Measurements from ENCODE around the gene PEA15. TPM values are rescaled to one million over a fixed set of nuclear protein-coding genes. Genes with fewer than 3 reads are reported as not detected.

The PEA15 gene
- total and polyA plus RNA-seq, 2 donors (not counting 3 experiments of a cell fraction or from before 2014, with no cell fraction given), result 250 to 304 TPM

DNA sequence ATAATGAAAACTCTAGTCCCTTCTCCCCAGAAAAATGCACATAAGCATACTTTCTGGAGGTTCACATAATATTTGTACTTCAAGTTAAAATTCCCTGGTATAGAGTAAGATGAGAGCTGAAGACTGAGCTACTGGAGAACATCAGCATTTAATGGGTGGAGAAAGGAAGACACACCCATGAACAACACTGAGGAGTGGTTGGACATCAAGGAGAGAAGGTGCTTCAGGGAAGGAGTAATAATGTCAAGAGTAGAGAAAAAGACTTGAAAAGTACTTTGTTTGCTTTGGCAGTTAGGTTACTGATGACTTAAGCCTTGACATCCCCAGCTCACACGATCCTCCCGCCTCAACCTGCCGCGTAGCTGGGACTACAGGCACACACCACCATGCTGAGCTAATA is 21.9 kb downstream of the PEA15 start:
- FAIRE-seq, result no peak
- DNase-seq (ENCODE audit: low read depth, low spot score), result no peak
- TF ChIP-seq JUN (IDR thresholded peaks at IDR 0.05; ENCODE audit: borderline replicate concordance, insufficient read depth, insufficient read length, low read depth) (no peak), FOS (IDR thresholded peaks at IDR 0.05; ENCODE audit: borderline replicate concordance, insufficient read depth, low read length) (no peak), EZH2 (IDR thresholded peaks at IDR 0.05; ENCODE audit: borderline replicate concordance, low read depth, low read length, severe bottlenecking) (no peak), POLR2A (IDR thresholded peaks at IDR 0.05; ENCODE audit: low read depth, low read length) (no peak), GATA2 (IDR thresholded peaks at IDR 0.05; ENCODE audit: insufficient read depth, insufficient read length, low read depth, low read length) (no peak), POLR2AphosphoS5 (IDR thresholded peaks at IDR 0.05; ENCODE audit: insufficient read depth, low read depth, low read length) (no peak), MYC (IDR thresholded peaks at IDR 0.05; ENCODE audit: low read depth, low read length) (no peak)
- TF ChIP-seq, protein P1, sequence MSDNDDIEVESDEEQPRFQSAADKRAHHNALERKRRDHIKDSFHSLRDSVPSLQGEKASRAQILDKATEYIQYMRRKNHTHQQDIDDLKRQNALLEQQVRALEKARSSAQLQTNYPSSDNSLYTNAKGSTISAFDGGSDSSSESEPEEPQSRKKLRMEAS (IDR thresholded peaks at IDR 0.05; ENCODE audit: insufficient read depth, insufficient read length), result no peak
- TF ChIP-seq, protein P2, sequence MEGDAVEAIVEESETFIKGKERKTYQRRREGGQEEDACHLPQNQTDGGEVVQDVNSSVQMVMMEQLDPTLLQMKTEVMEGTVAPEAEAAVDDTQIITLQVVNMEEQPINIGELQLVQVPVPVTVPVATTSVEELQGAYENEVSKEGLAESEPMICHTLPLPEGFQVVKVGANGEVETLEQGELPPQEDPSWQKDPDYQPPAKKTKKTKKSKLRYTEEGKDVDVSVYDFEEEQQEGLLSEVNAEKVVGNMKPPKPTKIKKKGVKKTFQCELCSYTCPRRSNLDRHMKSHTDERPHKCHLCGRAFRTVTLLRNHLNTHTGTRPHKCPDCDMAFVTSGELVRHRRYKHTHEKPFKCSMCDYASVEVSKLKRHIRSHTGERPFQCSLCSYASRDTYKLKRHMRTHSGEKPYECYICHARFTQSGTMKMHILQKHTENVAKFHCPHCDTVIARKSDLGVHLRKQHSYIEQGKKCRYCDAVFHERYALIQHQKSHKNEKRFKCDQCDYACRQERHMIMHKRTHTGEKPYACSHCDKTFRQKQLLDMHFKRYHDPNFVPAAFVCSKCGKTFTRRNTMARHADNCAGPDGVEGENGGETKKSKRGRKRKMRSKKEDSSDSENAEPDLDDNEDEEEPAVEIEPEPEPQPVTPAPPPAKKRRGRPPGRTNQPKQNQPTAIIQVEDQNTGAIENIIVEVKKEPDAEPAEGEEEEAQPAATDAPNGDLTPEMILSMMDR (IDR thresholded peaks at IDR 0.05; ENCODE audit: extremely low read depth in 1 of 2, insufficient read depth in 1 of 2, low read depth in 1 of 2, low read length in 2 of 2), result no peak
- no peaks in the 10 kb centered on the region for H3K79me2 ChIP-seq (ENCODE audit: control insufficient read depth, insufficient read depth, low read length)
- no peak overlapping the region for H2AFZ ChIP-seq (ENCODE audit: low read depth, low read length)
- no peak overlapping the region for H3K9ac ChIP-seq (replicated peaks; ENCODE audit: extremely low read depth, insufficient read depth, low read length)
- POLR2A ChIA-PET, result no interaction called here
- H3K9me1 ChIP-seq (replicated peaks; ENCODE audit: control insufficient read depth, extremely low read depth, insufficient read depth, low read length), result no peaks in the 10 kb centered on the region
- H3K4me1 ChIP-seq (ENCODE audit: control insufficient read depth, extremely low read depth, insufficient read depth, low read length), result no peaks in the 10 kb centered on the region
- H3K27ac ChIP-seq (ENCODE audit: insufficient read depth, low read depth, low read length), result no peak overlapping the region
- intact Hi-C loops (cut with micrococcal nuclease) (no loop called here), dilution Hi-C loops (cut with MboI; ENCODE audit: extremely low pct_ligation_motif_present, low sequenced_read_pairs) (no loop called here)
- no peaks in the 10 kb centered on the region for H3K9me3 ChIP-seq (replicated peaks; ENCODE audit: control insufficient read depth, insufficient read depth, low read length)
- H3K36me3 ChIP-seq (ENCODE audit: control insufficient read depth in 2 of 2, extremely low read depth in 1 of 2, insufficient read depth in 2 of 2, low read length in 2 of 2), result peaks cover 37 to 45% of the 10 kb centered on the region in 2 experiments
- no peaks in the 10 kb centered on the region for H4K20me1 ChIP-seq (replicated peaks; ENCODE audit: control insufficient read depth, extremely low read depth, insufficient read depth, low read length)
- CTCF ChIA-PET, result interaction anchor here (1.2 to 10.1 kb wide), 4 partner anchors 8 to 64 kb away, joined by 7 to 61 read pairs (median 22); no protein-coding TSS in a partner anchor
- no TSS peak for BruUV-seq (replicated peaks)
- H3K4me3 ChIP-seq (replicated peaks in 1 of 3; ENCODE audit: insufficient read depth in 1 of 3, low read depth in 1 of 3, low read length in 3 of 3), result no peak overlapping the region
- no peak overlapping the region for H3K4me2 ChIP-seq (ENCODE audit: insufficient read depth, low read length)
- no peaks in the 10 kb centered on the region for H3K27me3 ChIP-seq (ENCODE audit: control insufficient read depth in 2 of 2, insufficient read depth in 2 of 2, low read length in 2 of 2)

Data from endothelial cell of umbilical vein (primary cell).